GM12878 (cell line): Measurements from ENCODE around the gene OR6B1. TPM values are rescaled to one million over a fixed set of nuclear protein-coding genes. Genes with fewer than 3 reads are reported as not detected.

Experiments used
- ATAC-seq: fragments of 200-7000 bp; cut with Tn5 transposase; 3 replicates; pipeline ENCODE4 v1.9.1; 2020; ENCODE audit warnings: mild to moderate bottlenecking, moderate library complexity
- BruUV-seq: library from RNA; stranded (reverse); fragments of 400-500 nt; replicated peaks from 2 replicates; lab custom pipeline; 2021; lab: Mats Ljungman, UMichigan
- CTCF ChIA-PET: fragments of 300-600 bp; sonication (Branson Sonifier 250); formaldehyde crosslinking; extraction: SDS; loops from one replicate; lab custom pipeline; 2021; ENCODE audit warnings: inconsistent platforms; lab: Yijun Ruan, JAX
- POLR2A ChIA-PET: fragments of 350-600 bp; formaldehyde crosslinking; extraction: SDS; loops from one replicate; lab custom pipeline; 2021; ENCODE audit warnings: inconsistent platforms; lab: Charles Lee
- RAD21 ChIA-PET: fragments of 300-600 bp; sonication (Branson Sonifier 250); formaldehyde crosslinking; loops from one replicate; lab custom pipeline; 2023; ENCODE audit warnings: antibody characterized with exemption; ENCODE audit not compliant: unreplicated experiment; lab: Charles Lee
- SMC1A ChIA-PET: fragments of 300-600 bp; sonication (Branson Sonifier 250); formaldehyde crosslinking; loops from one replicate; lab custom pipeline; 2023; ENCODE audit not compliant: unreplicated experiment, uncharacterized antibody; lab: Charles Lee
- DNase-seq: peaks from one replicate; pipeline ENCODE4 v3.0.0-alpha.2; 2011; ENCODE audit warnings: low read depth, low spot score
- FAIRE-seq: peaks from 3 replicates; lab custom pipeline; 2011; peaks lifted over from hg19 to GRCh38; lab: Jason Lieb, UNC
- H2AFZ ChIP-seq: 2 replicates; pipeline ENCODE4 v1.6.0; 2011; ENCODE audit warnings: low read depth, low read length, control low read depth; ENCODE audit not compliant: control insufficient read depth
- H3K27ac ChIP-seq: 2 replicates; pipeline ENCODE4 v1.5.1; 2011; ENCODE audit warnings: control low read depth; ENCODE audit not compliant: control insufficient read depth, insufficient read depth
- H3K27me3 ChIP-seq, 2 experiments: replicated peaks in 1 of 2; 2 replicates each; pipeline versions ENCODE4 v1.6.0 to v1.6.1; 2011; ENCODE audit warnings: low read length in 1 of 2; ENCODE audit not compliant: control insufficient read depth in 2 of 2, insufficient read depth in 2 of 2
- H3K36me3 ChIP-seq, 2 experiments: 2 replicates each; pipeline ENCODE4 v1.5.1; 2011; ENCODE audit warnings: low read length in 1 of 2; ENCODE audit not compliant: control insufficient read depth in 2 of 2, insufficient read depth in 2 of 2
- H3K4me1 ChIP-seq: 2 replicates; pipeline ENCODE4 v1.6.1; 2011; ENCODE audit warnings: mild to moderate bottlenecking, low read length, moderate library complexity, mixed read lengths; ENCODE audit not compliant: control insufficient read depth, insufficient read depth
- H3K4me2 ChIP-seq: 2 replicates; pipeline ENCODE4 v1.6.0; 2011; ENCODE audit warnings: control low read depth; ENCODE audit not compliant: control insufficient read depth, insufficient read depth
- H3K4me3 ChIP-seq: fragments of 200-600 bp; sonication (generic); 2 replicates; pipeline ENCODE4 v1.5.1; 2016
- H3K79me2 ChIP-seq: 2 replicates; pipeline ENCODE4 v1.6.0; 2011; ENCODE audit warnings: low read length; ENCODE audit not compliant: control insufficient read depth, insufficient read depth
- H3K9ac ChIP-seq: 2 replicates; pipeline ENCODE4 v1.8.0; 2011; ENCODE audit warnings: low read length, control low read depth, mixed read lengths; ENCODE audit not compliant: control insufficient read depth, insufficient read depth
- H3K9me3 ChIP-seq: replicated peaks from 3 replicates; pipeline ENCODE4 v1.5.1; 2011; ENCODE audit warnings: mild to moderate bottlenecking, low read length; ENCODE audit not compliant: control insufficient read depth, insufficient read depth
- H4K20me1 ChIP-seq: 2 replicates; pipeline ENCODE4 v1.6.0; 2011; ENCODE audit not compliant: control insufficient read depth, insufficient read depth
- BCL11A ChIP-seq: IDR thresholded peaks from 2 replicates; pipeline ENCODE4 v1.6.1; 2011; ENCODE audit warnings: low read depth, low read length
- CHD2 ChIP-seq: IDR thresholded peaks from 2 replicates; pipeline ENCODE4 v1.6.1; 2011; ENCODE audit warnings: low read depth, low read length, improper control_type of control experiment, borderline replicate concordance
- CHD4 ChIP-seq: fragments of 200-600 bp; sonication (generic); IDR thresholded peaks from 2 replicates; pipeline ENCODE4 v1.6.1; 2016; ENCODE audit warnings: mild to moderate bottlenecking
- DPF2 ChIP-seq: fragments of 450-650 bp; IDR thresholded peaks from 2 replicates; pipeline ENCODE4 v1.6.1; 2017; ENCODE audit warnings: mild to moderate bottlenecking
- PAX8 ChIP-seq: fragments of 450-650 bp; IDR thresholded peaks from 2 replicates; pipeline ENCODE4 v1.6.1; 2017; ENCODE audit warnings: mild to moderate bottlenecking, moderate library complexity
- SMAD5 ChIP-seq: IDR thresholded peaks from 2 replicates; pipeline ENCODE4 v1.6.1; 2016; ENCODE audit warnings: antibody characterized with exemption, low read depth
- TAF1 ChIP-seq: IDR thresholded peaks from 2 replicates; pipeline ENCODE4 v1.6.1; 2011; ENCODE audit warnings: mild to moderate bottlenecking, low read depth, low read length, borderline replicate concordance
- TARDBP ChIP-seq: IDR thresholded peaks from 2 replicates; pipeline ENCODE4 v1.6.1; 2016; ENCODE audit warnings: borderline replicate concordance
- ZBTB40 ChIP-seq: fragments of 450-650 bp; IDR thresholded peaks from 2 replicates; pipeline ENCODE4 v1.6.1; 2016; ENCODE audit warnings: mild to moderate bottlenecking, moderate library complexity, borderline replicate concordance
- WGBS: methylation state at CpG from one replicate; pipeline ENCODE4 v1.1.6; 2016; ENCODE audit warnings: low lambda C conversion rate; ENCODE audit not compliant: insufficient replicate concordance, insufficient coverage; ENCODE audit errors: missing lambda C conversion rate; 5-methylcytosine and 5-hydroxymethylcytosine counted together
- in situ Hi-C: fragments of 300-500 bp; cut with MboI; formaldehyde crosslinking; loops from 9 replicates; pipeline ENCODE4 v1.14.3; 2018; ENCODE audit warnings: mixed read lengths
- intact Hi-C: fragments of 100-400 bp; cut with micrococcal nuclease; formaldehyde crosslinking; loops from one replicate; pipeline ENCODE4 v1.14.2; 2022; ENCODE audit not compliant: unreplicated experiment
- polyA plus RNA-seq, 11 experiments: library from polyadenylated mRNA; depleted of rRNA in 4 of 11; unstranded in 6 of 11; stranded (reverse) in 5 of 11; fragments of >200 nt; fragmentation: Nextera tagmentation in 4 of 11; fragmentation: Illumina TruSeq in 1 of 11; extraction: Ambion mirVana in 4 of 11; extraction: Trizol in 1 of 11; gene quantifications; 1 replicate in 1 of 11; 2 replicates in 10 of 11; pipeline versions ENCODE4 v1.2.1 to v1.2.3, GENCODE V29; 2011 to 2016; ENCODE audit warnings: inconsistent platforms in 2 of 11, missing spikeins in 2 of 11, low read depth in 1 of 11
- total RNA-seq, 4 experiments: library from RNA; depleted of rRNA in 3 of 4; stranded (reverse); fragments of >200 nt in 3 of 4; fragmentation: Illumina TruSeq in 1 of 4; extraction: Trizol in 1 of 4; gene quantifications; 2 replicates each; pipeline versions ENCODE4 v1.2.1 to v1.2.3, GENCODE V29; 2013 to 2021

OR6B1 gene
- total and polyA plus RNA-seq, 10 of the 15 experiments (the other 5 are each of a cell fraction or from before 2014, with no cell fraction given), result not detected

DNA sequence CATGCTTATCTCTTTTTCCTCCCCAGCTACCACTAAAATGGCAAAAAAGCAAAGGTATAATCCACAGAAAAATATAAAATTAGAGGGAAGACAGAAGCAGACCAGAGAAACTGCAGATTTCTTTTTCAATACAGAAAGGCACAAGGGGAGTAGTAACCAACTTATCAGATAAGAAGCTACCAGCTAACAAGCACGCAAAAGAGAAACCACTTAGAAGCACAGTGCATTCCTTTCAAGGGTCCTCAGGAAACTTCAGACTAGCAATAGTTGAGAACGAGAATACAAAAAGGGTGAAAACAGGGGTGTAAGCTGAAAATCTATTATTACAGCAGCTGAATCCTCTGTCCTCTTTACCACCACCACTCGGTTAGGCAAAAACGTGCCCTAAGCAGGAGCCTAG is 38.8 kb downstream of the OR6B1 start (continued):
- TF ChIP-seq ZBTB40 (no peak), TARDBP (no peak), PAX8 (no peak), CHD2 (no peak)

DNA sequence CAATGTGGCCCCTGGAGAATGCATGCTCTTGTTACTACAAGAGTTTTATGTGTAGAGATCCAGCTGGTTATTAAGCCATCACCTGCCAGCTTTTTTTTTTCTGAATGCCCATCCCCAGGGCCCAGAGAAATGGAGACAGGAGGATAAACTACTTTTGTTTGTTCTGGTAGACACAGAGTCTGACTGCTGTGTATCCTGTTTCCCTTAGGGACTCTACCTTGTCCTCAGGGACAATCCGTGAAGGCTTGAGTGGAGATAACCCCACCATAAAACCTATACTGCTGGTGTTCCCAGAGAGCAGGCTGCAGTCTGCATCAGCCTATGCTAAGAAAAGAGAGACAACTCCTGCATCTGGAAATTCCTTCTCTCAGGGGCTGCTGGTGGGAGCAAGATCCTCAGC is 48.5 kb downstream of the OR6B1 start, which contains the start of gene OR2A5:
TSS of gene OR2A5 (plus strand) at position 301 of the 400 bp plus-strand sequence. CDS start 1,454 bp downstream, outside the sequence.
- H3K4me2 ChIP-seq, result no peak within 1 kb of the TSS
- POLR2A ChIA-PET, result no interaction called here
- no peak within 1 kb of the TSS for H3K9ac ChIP-seq
- no peak within 1 kb of the TSS for H3K4me3 ChIP-seq
- ATAC-seq (no peak), DNase-seq (no peak), FAIRE-seq (no peak)
- no peaks in the 10 kb centered on the region for H3K36me3 ChIP-seq
- H3K9me3 ChIP-seq, result no peaks in the 10 kb centered on the region
- in situ Hi-C loops (no loop called here), intact Hi-C loops (no loop called here)
- WGBS, result 0% methylated on average over 1 of the region's 1 CpG
- TF ChIP-seq SMAD5, result no peak
- no peak for TF ChIP-seq CHD4
- no peak for TF ChIP-seq TAF1
- no peak for TF ChIP-seq BCL11A
- no peak for TF ChIP-seq DPF2
- H3K27ac ChIP-seq, result no peak within 1 kb of the TSS
- no peak within 1 kb of the TSS for H2AFZ ChIP-seq
- CTCF ChIA-PET, result no interaction called here
- RAD21 ChIA-PET, result no interaction called here
- no TSS peak for BruUV-seq
- no peaks in the 10 kb centered on the region for H3K4me1 ChIP-seq
- no peaks in the 10 kb centered on the region; a peak in 1 of 4 replicates for H3K27me3 ChIP-seq
- SMC1A ChIA-PET, result no interaction called here
- no peaks in the 10 kb centered on the region for H3K79me2 ChIP-seq
- no peaks in the 10 kb centered on the region for H4K20me1 ChIP-seq
